Fibroblast of skin of left biceps (primary cell): ENCODE measurements around the gene LIN54.

Experiments used
- DNase-seq, 2 experiments: peaks; one replicate each; pipeline ENCODE4 v3.0.0-alpha.2; 2013; ENCODE audit warnings: low read depth in 2 of 2

Gene LIN54

GRCh38 chr4:82891707-82892466 lies 118.7 kb downstream of the LIN54 start:
- DNase-seq: no peak

- DNase-seq: peak; percentile 88 to 90
Observed at GRCh38 chr4:82890901-82891706, 119.5 kb downstream of the LIN54 start, which contains the start of gene SEC31A. SEC31A (minus strand) TSS chr4:82891153; CDS start chr4:82881936, 9,217 bp downstream.

GRCh38 chr4:82890528-82890900 lies 120.1 kb downstream of the LIN54 start:
- no peak for DNase-seq

- no peak for DNase-seq
Observed at GRCh38 chr4:82889287-82889686, 121.3 kb downstream of the LIN54 start.

GRCh38 chr4:82886147-82886942 lies 124.3 kb downstream of the LIN54 start:
- no peak for DNase-seq

- DNase-seq: no peak
Observed at GRCh38 chr4:82885410-82885809, 125.2 kb downstream of the LIN54 start.
